Transverse colon (tissue), 4 donors: ENCODE measurements around the gene BRICD5. TPM values are rescaled to one million over a fixed set of nuclear protein-coding genes. Genes with fewer than 3 reads are reported as not detected.

ENCODE experiments used
- DNase-seq: peaks from one replicate; pipeline ENCODE4 v3.0.0-alpha.2; 2019
- H3K27ac ChIP-seq, 4 donors: fragments of 200-600 bp; sonication (generic); 2 replicates each; pipeline ENCODE4 v1.5.1; 2016 to 2018; ENCODE audit warnings: inconsistent platforms in 4 of 4
- H3K27me3 ChIP-seq: fragments of 200-600 bp; sonication (generic); 2 replicates; pipeline ENCODE4 v1.5.1; 2017; ENCODE audit warnings: inconsistent platforms
- H3K36me3 ChIP-seq, 4 donors: fragments of 200-600 bp; sonication (generic); 2 replicates each; pipeline ENCODE4 v1.5.1; 2017 to 2019; ENCODE audit warnings: inconsistent platforms in 4 of 4
- H3K4me1 ChIP-seq, 4 donors: fragments of 200-600 bp; sonication (generic); 2 replicates each; pipeline ENCODE4 v1.5.1; 2017 to 2020; ENCODE audit warnings: inconsistent platforms in 4 of 4
- H3K4me3 ChIP-seq, 4 donors: fragments of 200-600 bp; sonication (generic); 1 replicate in 1 of 4; 2 replicates in 3 of 4; pipeline versions ENCODE4 v1.5.1 to v1.6.1; 2017 to 2019; ENCODE audit warnings: inconsistent platforms in 4 of 4
- H3K9me3 ChIP-seq, 2 donors: fragments of 200-600 bp; sonication (generic); 2 replicates each; pipeline ENCODE4 v1.5.1; 2017 to 2019; ENCODE audit warnings: inconsistent platforms in 2 of 2
- CTCF ChIP-seq, 5 experiments: fragments of 200-600 bp in 3 of 5; fragments of 450-650 bp in 2 of 5; sonication (generic) in 3 of 5; IDR thresholded peaks; 1 replicate in 2 of 5; 2 replicates in 3 of 5; pipeline ENCODE4 v1.5.1; 2016 to 2017; ENCODE audit warnings: antibody characterized with exemption in 5 of 5, inconsistent platforms in 3 of 5, mild to moderate bottlenecking in 2 of 5, moderate library complexity in 1 of 5
- EP300 ChIP-seq: sonication (generic); formaldehyde crosslinking; IDR thresholded peaks from one replicate; pipeline ENCODE4 v1.6.1; 2017; ENCODE audit warnings: antibody characterized with exemption, low read depth
- POLR2A ChIP-seq: fragments of 450-650 bp; IDR thresholded peaks from one replicate; pipeline ENCODE4 v1.6.1; 2016; ENCODE audit warnings: antibody characterized with exemption, mild to moderate bottlenecking, moderate library complexity
- POLR2AphosphoS5 ChIP-seq, 3 donors: sonication (generic); formaldehyde crosslinking; IDR thresholded peaks; one replicate each; pipeline ENCODE4 v1.6.1; 2016; ENCODE audit warnings: antibody characterized with exemption in 3 of 3
- WGBS, 2 donors: methylation state at CpG; one replicate each; pipeline ENCODE4 v1.1.5; 2018; ENCODE audit warnings: low coverage in 1 of 2; 5-methylcytosine and 5-hydroxymethylcytosine counted together
- in situ Hi-C, 4 donors: fragments of 200-750 bp; cut with MboI; loops; one replicate each; pipeline versions ENCODE4 v1.15.0 to v1.15.1; 2017; ENCODE audit warnings: low sequenced_read_pairs in 3 of 4, low pct_ligation_motif_present in 1 of 4, low pct_unique_long_range_greater_than_20kb in 1 of 4
- intact Hi-C: fragments of 100-400 bp; cut with DNase I; formaldehyde crosslinking; loops from one replicate; pipeline ENCODE4 v1.15.1; 2023; ENCODE audit warnings: low total_unique reads
- total RNA-seq, 4 donors: library from RNA; depleted of rRNA; stranded (reverse); fragments of >200 nt; gene quantifications; one replicate each; pipeline ENCODE4 v1.1.0, GENCODE V29; 2016

BRICD5 gene
- total RNA-seq, 4 donors from 2014 or later, result 5.7 to 29.9 (median 11.7) TPM

- in situ Hi-C loops, result no loop called here
- 73 to 83% methylated on average over 8 to 27 of the region's 29 CpGs for WGBS, 2 donors
- H3K27ac ChIP-seq, result no peak overlapping the region
Observed at GRCh38 chr16:2231016-2231931, 20.6 kb upstream of the BRICD5 start.

GRCh38 chr16:2230376-2230775 lies 19.7 kb upstream of the BRICD5 start:
- Histone ChIP-seq H3K36me3 (peaks cover 0 to 57% (median 17%) of the 10 kb centered on the region in 4 donors), H3K27me3 (peaks cover 3% of the 10 kb centered on the region), H3K27ac (no peak overlapping the region), H3K9me3 (no peaks in the 10 kb centered on the region), H3K4me3 (no peak overlapping the region), H3K4me1 (peaks cover 3 to 19% (median 8%) of the 10 kb centered on the region in 4 donors)
- DNase-seq, result no peak
- in situ Hi-C loops, result no loop called here
- no peak for TF ChIP-seq EP300
- TF ChIP-seq POLR2A, result no peak
- no peak for TF ChIP-seq CTCF (IDR thresholded peaks at IDR 0.05)
- TF ChIP-seq POLR2AphosphoS5 (IDR thresholded peaks at IDR 0.05), result no peak
- intact Hi-C loops, result loop anchor here (10.0 kb wide), 1 partner anchor 226 kb away; the partner anchor contains the start of gene ZNF598
- 92% methylated on average over 13 of the region's 13 CpGs; no CpG with 5 or more reads in 1 of the 2 donors for WGBS, 2 donors

More at GRCh38 chr16:2231016-2231931, 20.6 kb upstream of the BRICD5 start:
- H3K4me3 ChIP-seq, result no peak overlapping the region
- TF ChIP-seq POLR2AphosphoS5 (IDR thresholded peaks at IDR 0.05), result no peak
- TF ChIP-seq CTCF (IDR thresholded peaks at IDR 0.05), result no peak
- no peak for TF ChIP-seq EP300
- TF ChIP-seq POLR2A, result no peak
- DNase-seq, result no peak
- peaks cover 12% of the 10 kb centered on the region for H3K27me3 ChIP-seq
- intact Hi-C loops, result loop anchor here (1.0 to 10.0 kb wide), 2 partner anchors 37 to 226 kb away; partner anchors contain the start of genes RNPS1 and ZNF598
- H3K36me3 ChIP-seq, result peaks cover 0 to 59% (median 18%) of the 10 kb centered on the region in 4 donors
- H3K4me1 ChIP-seq, result peaks cover 4 to 20% (median 6%) of the 10 kb centered on the region in 4 donors
- H3K9me3 ChIP-seq, result no peaks in the 10 kb centered on the region

- intact Hi-C loops, result loop anchor here (10.0 kb wide), 1 partner anchor 225 kb away; the partner anchor contains the start of gene ZNF598
- 93% methylated on average over 23 of the region's 23 CpGs; no CpG with 5 or more reads in 1 of the 2 donors for WGBS, 2 donors
Observed at GRCh38 chr16:2229632-2230250, 19.1 kb upstream of the BRICD5 start.

GRCh38 chr16:2229091-2229490 lies 18.4 kb upstream of the BRICD5 start:
- no peaks in the 10 kb centered on the region for H3K27me3 ChIP-seq
- in situ Hi-C loops (no loop called here), intact Hi-C loops (no loop called here)
- H3K9me3 ChIP-seq, result no peaks in the 10 kb centered on the region
- TF ChIP-seq EP300, result no peak
- TF ChIP-seq POLR2AphosphoS5 (IDR thresholded peaks at IDR 0.05), result no peak
- TF ChIP-seq CTCF (IDR thresholded peaks at IDR 0.05), result no peak
- TF ChIP-seq POLR2A, result no peak
- H3K36me3 ChIP-seq, result peaks cover 0 to 46% (median 14%) of the 10 kb centered on the region in 4 donors
- peaks cover 8 to 30% (median 20%) of the 10 kb centered on the region in 4 donors for H3K4me1 ChIP-seq
- H3K4me3 ChIP-seq, result no peak overlapping the region
- DNase-seq, result no peak
- H3K27ac ChIP-seq, result no peak overlapping the region
- 93% methylated on average over 12 of the region's 12 CpGs; no CpG with 5 or more reads in 1 of the 2 donors for WGBS, 2 donors

More at GRCh38 chr16:2229632-2230250, 19.1 kb upstream of the BRICD5 start:
- in situ Hi-C loops, result no loop called here
- Histone ChIP-seq H3K4me3 (no peak overlapping the region), H3K27me3 (no peaks in the 10 kb centered on the region), H3K36me3 (peaks cover 0 to 53% (median 14%) of the 10 kb centered on the region in 4 donors), H3K4me1 (peaks cover 3 to 23% (median 14%) of the 10 kb centered on the region in 4 donors), H3K27ac (no peak overlapping the region), H3K9me3 (no peaks in the 10 kb centered on the region)
- no peak for DNase-seq
- TF ChIP-seq POLR2A, result no peak
